Pancreas (tissue), 10 donors: ENCODE data around the gene NLGN1. TPM values are rescaled to one million over a fixed set of nuclear protein-coding genes. Genes with fewer than 3 reads are reported as not detected.

Experiments used
- ATAC-seq, 4 donors: fragments of 200-7000 bp; cut with Tn5 transposase; one replicate each; pipeline versions ENCODE4 v1.8.0 to v1.9.1; 2020; ENCODE audit warnings: mild to moderate bottlenecking in 4 of 4, moderate library complexity in 4 of 4
- DNase-seq, 6 donors: peaks; one replicate each; pipeline ENCODE4 v3.0.0-alpha.2; 2020
- FAIRE-seq: peaks from 2 replicates; lab custom pipeline; 2012; peaks lifted over from hg19 to GRCh38; lab: Jason Lieb, UNC
- H3K27ac ChIP-seq, 4 donors: fragments of 200-600 bp; sonication (generic); 1 replicate in 3 of 4; 2 replicates in 1 of 4; pipeline versions ENCODE4 v1.5.0 to v1.8.0; 2020
- H3K27me3 ChIP-seq, 4 donors: fragments of 200-600 bp; one replicate each; pipeline ENCODE4 v1.8.0; 2021
- H3K36me3 ChIP-seq, 3 donors: fragments of 200-600 bp; sonication (generic) in 1 of 3; one replicate each; pipeline versions ENCODE4 v1.5.0 to v1.8.0; 2020 to 2021
- H3K4me1 ChIP-seq, 3 donors: fragments of 200-600 bp; one replicate each; pipeline ENCODE4 v1.8.0; 2021
- H3K4me3 ChIP-seq, 4 donors: fragments of 200-600 bp; sonication (generic) in 2 of 4; one replicate each; pipeline versions ENCODE4 v1.5.0 to v1.8.0; 2020 to 2021
- H3K9me3 ChIP-seq, 4 donors: fragments of 200-600 bp; one replicate each; pipeline ENCODE4 v1.8.0; 2021
- WGBS, 2 donors: extraction: QIAGEN DNeasy Blood & Tissue Kit; methylation state at CpG; one replicate each; pipeline ENCODE4 v1.1.7; 2013; 5-methylcytosine and 5-hydroxymethylcytosine counted together
- intact Hi-C, 3 donors: fragments of 100-400 bp; cut with DNase I; formaldehyde crosslinking; loops; one replicate each; pipeline versions ENCODE4 v1.11.1 to v1.14.2; 2022
- polyA plus RNA-seq, 2 donors: library from polyadenylated mRNA; stranded (reverse); fragments of 200-250 nt; gene quantifications; one replicate each; pipeline ENCODE4 v1.2.3, GENCODE V29; 2013
- total RNA-seq, 6 donors: library from RNA; stranded (reverse); fragmentation: NEBNext Ultra II Directional in 4 of 6; extraction: Animal tissue kit (Norgen Biotek cat#: 25700) in 4 of 6; gene quantifications; one replicate each; pipeline versions ENCODE4 v1.2.1 to v1.2.4, GENCODE V29; 2021 to 2023
- TF ChIP-seq, protein P1 (sequence below), 4 donors: fragments of 200-600 bp; sonication (generic) in 3 of 4; IDR thresholded peaks; one replicate each; pipeline versions ENCODE4 v1.5.0 to v1.8.0; 2021; ENCODE audit warnings: antibody characterized with exemption in 4 of 4
- donor health status: healthy with polysubstance abuse.
- donor health status: DM: no; HTN: no; CAD: no; lungs with moderate emphysema.
- donor health status: DM: no; HTN: no; CAD: no.
- donor health status: control.
- donor health status: control.
- donor health status: Bipolar disorder and iron deficiency.
- donor health status: DM: yes; HTN: yes; CAD: no.
- donor health status: DM: no; HTN: no; CAD: no.
- donor health status: DM: no; HTN: no; CAD: no.
- donor health status: DM: yes; HTN: yes; CAD: no.

The NLGN1 gene
- total and polyA plus RNA-seq, 8 donors = 0.49 to 2.3 (median 0.84) TPM

GRCh38 chr3:174132421-174133042 lies 735.0 kb downstream of the NLGN1 start:
- TF ChIP-seq, protein P1, sequence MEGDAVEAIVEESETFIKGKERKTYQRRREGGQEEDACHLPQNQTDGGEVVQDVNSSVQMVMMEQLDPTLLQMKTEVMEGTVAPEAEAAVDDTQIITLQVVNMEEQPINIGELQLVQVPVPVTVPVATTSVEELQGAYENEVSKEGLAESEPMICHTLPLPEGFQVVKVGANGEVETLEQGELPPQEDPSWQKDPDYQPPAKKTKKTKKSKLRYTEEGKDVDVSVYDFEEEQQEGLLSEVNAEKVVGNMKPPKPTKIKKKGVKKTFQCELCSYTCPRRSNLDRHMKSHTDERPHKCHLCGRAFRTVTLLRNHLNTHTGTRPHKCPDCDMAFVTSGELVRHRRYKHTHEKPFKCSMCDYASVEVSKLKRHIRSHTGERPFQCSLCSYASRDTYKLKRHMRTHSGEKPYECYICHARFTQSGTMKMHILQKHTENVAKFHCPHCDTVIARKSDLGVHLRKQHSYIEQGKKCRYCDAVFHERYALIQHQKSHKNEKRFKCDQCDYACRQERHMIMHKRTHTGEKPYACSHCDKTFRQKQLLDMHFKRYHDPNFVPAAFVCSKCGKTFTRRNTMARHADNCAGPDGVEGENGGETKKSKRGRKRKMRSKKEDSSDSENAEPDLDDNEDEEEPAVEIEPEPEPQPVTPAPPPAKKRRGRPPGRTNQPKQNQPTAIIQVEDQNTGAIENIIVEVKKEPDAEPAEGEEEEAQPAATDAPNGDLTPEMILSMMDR (IDR thresholded peaks at IDR 0.05) = no peak
- intact Hi-C loops = no loop called here
- Histone ChIP-seq H3K36me3 (no peaks in the 10 kb centered on the region), H3K4me3 (no peak overlapping the region), H3K27ac (no peak overlapping the region), H3K9me3 (no peaks in the 10 kb centered on the region), H3K4me1 (no peaks in the 10 kb centered on the region), H3K27me3 (no peaks in the 10 kb centered on the region)
- DNase-seq = no peak
- 44 to 45% methylated on average over 5 of the region's 5 CpGs for WGBS, 2 donors
- ATAC-seq = peak; percentile 50 to 67 (median 53)
- FAIRE-seq = no peak

GRCh38 chr3:174146008-174146407 lies 748.5 kb downstream of the NLGN1 start:
- FAIRE-seq (no peak), DNase-seq (no peak), ATAC-seq (no peak)
- 64 to 77% methylated on average over 1 of the region's 1 CpG for WGBS, 2 donors
- Histone ChIP-seq H3K9me3 (no peaks in the 10 kb centered on the region), H3K4me3 (no peak overlapping the region), H3K27ac (no peak overlapping the region), H3K36me3 (no peaks in the 10 kb centered on the region), H3K4me1 (no peaks in the 10 kb centered on the region), H3K27me3 (no peaks in the 10 kb centered on the region)
- intact Hi-C loops = no loop called here
- TF ChIP-seq, protein P1 (IDR thresholded peaks at IDR 0.05) = no peak

GRCh38 chr3:174147798-174148197 lies 750.3 kb downstream of the NLGN1 start:
- Histone ChIP-seq H3K36me3 (no peaks in the 10 kb centered on the region), H3K27ac (no peak overlapping the region), H3K4me1 (no peaks in the 10 kb centered on the region), H3K27me3 (no peaks in the 10 kb centered on the region), H3K4me3 (no peak overlapping the region), H3K9me3 (no peaks in the 10 kb centered on the region)
- FAIRE-seq = no peak
- TF ChIP-seq, protein P1 (IDR thresholded peaks at IDR 0.05) = no peak
- intact Hi-C loops = no loop called here
- ATAC-seq = no peak
- no peak for DNase-seq

DNA sequence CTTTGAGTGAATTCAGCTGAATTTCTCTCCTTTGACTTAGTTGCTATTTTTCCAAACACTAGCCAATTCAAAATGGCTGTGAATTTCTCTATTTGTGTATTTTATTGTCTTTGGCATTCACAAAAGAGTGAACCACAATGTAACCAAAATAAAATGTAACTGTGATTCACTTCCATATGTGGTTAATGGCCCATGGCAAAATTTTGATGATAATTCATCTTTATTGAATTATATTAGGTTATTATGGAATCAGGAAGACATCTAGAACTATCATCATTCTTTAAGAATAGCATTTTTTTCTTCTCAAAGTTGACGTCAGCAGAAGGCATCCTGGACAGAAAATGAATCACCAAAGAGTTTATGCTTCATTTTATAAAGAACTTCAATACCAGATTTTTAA lies 756.3 kb downstream of the NLGN1 start:
- no peak for ATAC-seq
- 68 to 70% methylated on average over 1 of the region's 1 CpG for whole genome bisulfite sequencing, 2 donors

DNA sequence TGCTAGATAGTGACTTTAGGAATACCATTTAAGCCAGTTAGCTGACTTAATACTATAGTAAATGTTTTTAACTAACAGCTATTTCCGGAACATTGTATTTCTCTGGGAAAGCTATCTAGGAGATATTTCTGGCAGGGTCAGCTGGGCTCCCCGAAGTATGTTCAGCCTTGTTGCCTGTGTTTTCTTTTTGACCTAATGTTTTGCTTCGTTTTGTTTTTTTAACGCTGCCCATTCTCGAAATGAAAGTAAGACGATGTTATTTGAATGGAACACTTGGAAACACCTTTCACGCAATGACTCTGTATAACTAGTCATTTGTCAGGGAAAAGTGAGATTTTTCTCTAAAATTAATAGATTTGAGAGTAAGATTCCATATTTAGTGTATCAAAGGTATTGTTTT lies 758.7 kb downstream of the NLGN1 start:
- intact Hi-C loops = no loop called here
- H3K36me3 ChIP-seq = no peaks in the 10 kb centered on the region
- no peaks in the 10 kb centered on the region for H3K4me1 ChIP-seq
- WGBS, 2 donors = 77 to 82% methylated on average over 7 of the region's 7 CpGs
- H3K9me3 ChIP-seq = no peaks in the 10 kb centered on the region
- DNase-seq = no peak
- FAIRE-seq = no peak
- no peak overlapping the region for H3K27ac ChIP-seq
- ATAC-seq = no peak
- H3K4me3 ChIP-seq = no peak overlapping the region
- H3K27me3 ChIP-seq = no peaks in the 10 kb centered on the region
- TF ChIP-seq, protein P1 (IDR thresholded peaks at IDR 0.05) = no peak

More for the DNA sequence above, 756.3 kb downstream of the NLGN1 start:
- intact Hi-C loops = no loop called here
- H3K27me3 ChIP-seq = no peaks in the 10 kb centered on the region
- H3K9me3 ChIP-seq = no peaks in the 10 kb centered on the region
- H3K36me3 ChIP-seq = no peaks in the 10 kb centered on the region
- no peak overlapping the region for H3K27ac ChIP-seq
- TF ChIP-seq, protein P1 (IDR thresholded peaks at IDR 0.05) = no peak
- DNase-seq = no peak
- no peak overlapping the region for H3K4me3 ChIP-seq
- no peak for FAIRE-seq
- H3K4me1 ChIP-seq = no peaks in the 10 kb centered on the region
